ENCODE results near the gene EFCAB11.

GRCh38 chr14:89881839-89882238 is 72.7 kb downstream of the EFCAB11 start:
- TF ChIP-seq CTCF (IDR thresholded peaks at IDR 0.05) (no peak), POLR2A (IDR thresholded peaks at IDR 0.05) (no peak)
